GM10847 (cell line): ENCODE measurements around the gene MFSD6.
A peak's percentile ranks its signal among the peaks of the same experiment; 100 is the strongest.

Source experiments
- POLR2A ChIP-seq: IDR thresholded peaks from 2 replicates; pipeline ENCODE4 v1.6.1; 2011; ENCODE audit not compliant: insufficient read length; ENCODE audit errors: extremely low read depth

Gene MFSD6

DNA sequence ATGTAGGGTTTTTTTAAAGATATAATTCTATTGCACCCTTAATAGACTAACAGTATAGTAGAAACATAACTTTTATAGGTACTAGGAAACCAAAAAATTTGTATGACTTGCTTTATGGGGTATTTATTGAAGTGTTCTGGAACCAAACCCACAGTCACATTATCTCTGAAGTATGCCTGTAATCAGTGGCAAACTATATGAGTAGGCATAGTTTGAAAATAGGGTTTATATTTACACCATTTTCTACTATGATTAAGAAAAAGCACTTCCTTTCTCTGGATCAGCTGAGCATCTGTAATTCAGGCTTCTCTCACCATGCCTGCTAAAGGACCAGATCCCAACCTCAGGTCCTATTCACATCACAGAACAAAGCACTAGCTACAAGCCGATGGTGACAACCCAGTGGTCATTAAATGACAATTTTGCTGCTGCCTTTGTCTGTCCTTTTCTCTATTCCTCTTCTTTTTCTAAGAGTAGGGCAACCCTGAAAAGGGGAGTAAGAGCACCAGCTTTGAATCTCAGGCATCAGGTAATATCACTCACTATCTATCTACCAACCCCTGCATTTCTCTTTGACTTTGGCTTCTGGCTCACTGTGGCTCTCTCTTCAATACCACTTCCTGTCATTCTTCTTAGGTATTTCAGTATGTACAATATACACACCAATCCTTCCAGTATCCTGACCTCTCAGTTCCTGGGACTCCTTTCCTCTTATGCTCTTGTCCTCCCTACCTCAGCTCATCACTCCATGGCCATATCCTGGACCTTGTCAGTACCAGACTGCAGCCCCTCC is 112.0 kb downstream of the MFSD6 start:
- TF ChIP-seq POLR2A = no peak

DNA sequence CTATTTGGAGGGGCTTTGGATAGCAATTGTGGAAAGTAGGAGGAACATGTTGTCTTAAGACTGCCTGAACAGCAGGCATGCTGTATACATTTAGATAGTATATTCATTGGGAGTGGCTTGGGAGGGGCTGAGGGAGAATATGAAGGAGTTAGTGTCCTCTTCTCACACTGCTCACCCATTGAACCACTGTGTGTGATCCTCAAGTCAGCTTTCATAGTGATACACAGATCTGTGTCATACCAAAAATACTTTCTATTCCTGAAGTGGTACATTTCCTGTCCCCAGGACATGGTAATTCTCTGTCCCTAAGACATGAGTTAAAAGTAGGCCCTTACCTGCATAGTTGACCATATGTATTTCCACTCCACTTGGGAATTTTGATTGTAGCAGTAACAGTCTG is 116.8 kb downstream of the MFSD6 start:
- no peak for TF ChIP-seq POLR2A

DNA sequence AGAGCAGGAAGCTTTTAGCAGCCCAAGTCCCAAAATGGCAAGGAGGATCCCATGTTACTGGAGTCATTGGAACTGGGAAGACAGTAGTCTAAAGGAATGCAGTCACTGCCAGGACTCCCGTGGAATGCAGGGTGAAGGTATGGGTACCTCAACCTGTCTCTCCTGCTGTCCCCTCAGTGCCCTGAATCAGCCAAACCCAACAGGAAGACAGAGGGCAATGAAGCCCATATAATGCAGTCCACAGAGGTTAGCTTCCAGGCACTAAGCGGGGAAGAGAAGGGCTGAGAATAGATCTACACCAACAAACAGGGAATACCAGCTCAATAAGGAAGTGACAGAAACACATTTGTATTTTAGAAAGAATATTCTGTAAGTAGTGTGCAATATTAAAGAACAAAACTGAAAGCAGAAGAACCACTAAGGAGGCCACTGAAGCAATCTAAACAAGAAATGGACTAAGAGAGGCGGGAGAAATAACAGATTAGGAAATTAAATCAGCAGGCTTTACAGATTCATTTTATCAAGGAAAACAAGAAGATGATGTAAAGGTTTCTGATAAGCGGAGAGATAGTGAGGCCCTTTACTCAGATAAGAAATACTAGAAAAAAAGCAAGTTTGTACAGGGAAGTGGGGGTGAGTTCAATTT is 118.1 kb downstream of the MFSD6 start:
- TF ChIP-seq POLR2A = no peak

DNA sequence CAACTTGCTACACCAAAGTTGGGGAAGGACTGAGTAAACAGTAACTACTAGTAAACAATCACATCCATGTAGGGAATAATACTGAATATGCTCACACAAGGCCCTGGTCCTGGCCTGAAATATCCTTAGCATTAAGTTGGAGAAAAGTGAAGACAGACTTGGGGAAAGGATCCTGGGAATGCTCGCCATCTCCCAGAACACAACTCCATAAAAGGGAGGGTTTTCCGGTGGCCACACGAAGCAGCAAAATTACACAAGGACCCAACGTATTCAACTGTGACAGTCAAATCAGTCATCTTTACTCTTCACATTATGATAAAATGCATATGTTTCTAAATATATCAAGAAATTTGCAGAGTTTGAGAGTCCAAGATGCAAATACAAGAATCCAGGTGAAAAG is 119.1 kb downstream of the MFSD6 start:
- no peak for TF ChIP-seq POLR2A

DNA sequence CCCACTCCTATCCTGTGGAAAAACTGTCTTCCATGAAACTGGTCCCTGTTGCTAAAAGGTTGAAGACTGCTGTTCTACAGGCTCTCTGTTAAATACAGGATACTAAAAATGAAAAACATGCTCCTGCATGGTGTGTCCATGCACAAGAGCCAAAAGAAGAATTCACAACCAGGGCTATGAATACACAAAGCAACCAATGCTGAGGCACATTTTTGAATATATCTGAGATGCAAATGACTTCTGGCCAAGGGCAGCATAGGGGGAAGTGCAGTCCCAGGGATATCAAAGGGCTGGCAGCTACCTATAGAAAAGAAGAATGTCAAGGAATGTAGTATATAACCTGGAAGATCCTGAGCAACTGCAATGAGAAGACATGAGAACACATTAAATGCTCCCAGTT is 119.8 kb downstream of the MFSD6 start:
- no peak for TF ChIP-seq POLR2A

DNA sequence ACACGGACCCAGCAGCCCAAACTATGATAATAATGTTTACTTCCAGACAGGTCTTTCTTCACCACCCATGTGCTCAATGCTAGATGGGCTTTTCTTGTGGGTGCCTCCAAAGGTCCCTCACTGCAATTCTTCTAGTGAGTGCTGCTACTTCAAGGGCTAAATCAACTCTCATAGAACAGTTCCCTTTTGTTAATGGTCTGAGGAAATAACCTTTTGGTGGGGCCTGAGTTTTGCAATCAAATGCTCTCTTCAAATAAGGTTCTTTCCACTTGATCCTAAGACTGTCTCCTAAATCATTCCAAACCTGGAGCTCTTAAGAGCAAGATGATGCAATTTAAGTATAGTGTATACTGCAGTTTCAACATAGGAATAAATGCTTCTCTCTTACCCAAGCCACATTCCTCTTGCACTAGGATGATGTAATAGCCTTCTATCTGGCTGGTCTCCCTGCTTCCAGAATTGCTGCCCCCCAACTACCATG is 120.4 kb downstream of the MFSD6 start:
- no peak for TF ChIP-seq POLR2A

DNA sequence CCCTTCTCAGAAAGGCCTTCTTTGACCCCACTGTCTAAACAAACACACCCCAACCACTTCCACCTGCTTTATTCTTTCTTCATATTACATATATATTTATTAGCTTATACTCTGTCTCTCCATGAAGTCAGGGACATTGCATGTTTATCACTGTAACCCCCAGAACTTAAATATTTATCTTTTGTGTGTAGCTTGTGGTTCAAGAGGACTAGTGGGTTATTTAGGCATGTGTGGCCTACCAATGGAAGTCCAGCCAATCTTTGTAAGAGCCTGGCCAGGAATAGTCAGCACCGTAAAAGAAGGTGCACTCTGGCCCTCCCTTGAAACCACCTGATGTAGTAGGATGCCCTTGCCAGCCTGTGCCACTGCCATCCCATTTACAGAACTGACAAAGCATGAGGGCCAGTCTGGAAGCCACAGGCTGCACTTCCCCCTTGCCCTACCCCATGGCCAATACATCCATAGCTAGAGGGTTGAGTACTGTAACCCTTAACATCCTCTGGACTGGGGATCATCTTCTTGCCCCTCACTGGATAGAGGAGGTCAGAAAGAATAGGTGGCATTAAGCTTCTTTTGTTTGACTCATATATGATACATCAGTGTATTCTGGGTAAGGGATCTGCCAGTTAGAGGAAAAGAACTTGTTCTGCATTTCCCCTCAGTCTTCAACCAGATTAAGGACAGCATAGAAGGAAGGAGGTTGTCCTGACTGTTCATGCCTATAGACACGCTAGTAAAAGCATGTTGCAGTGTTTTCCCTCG is 121.5 kb downstream of the MFSD6 start:
- TF ChIP-seq POLR2A = no peak

DNA sequence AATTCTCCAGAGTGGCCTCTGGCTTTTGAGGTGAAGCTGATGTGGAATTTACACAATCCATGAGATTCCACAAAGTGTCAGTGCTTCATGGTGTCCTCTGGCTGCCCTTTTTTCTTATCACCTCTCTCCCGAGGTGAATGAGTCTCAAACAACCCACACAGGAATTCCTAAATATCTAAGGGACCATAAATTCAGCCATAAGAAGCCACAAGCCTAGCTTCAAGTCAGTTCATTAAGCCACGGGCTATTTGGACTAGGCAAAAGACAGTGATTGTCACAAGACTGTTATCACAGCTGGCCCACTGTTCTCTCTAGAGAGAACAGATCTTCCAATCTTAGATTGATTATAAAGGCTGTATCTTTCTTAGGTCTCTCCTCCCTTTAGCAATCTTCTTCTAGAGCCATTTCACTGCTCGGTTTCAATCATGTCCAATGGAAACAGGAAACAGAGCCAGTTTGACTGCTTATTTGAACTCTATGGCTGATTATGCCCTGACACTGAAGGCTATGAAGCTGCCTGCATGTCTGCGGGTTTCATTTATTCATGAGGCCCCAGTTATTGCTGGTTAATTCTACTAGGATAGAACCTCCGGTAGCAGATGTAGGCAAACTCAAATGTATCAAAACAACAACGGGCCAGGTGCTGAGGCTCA is 122.2 kb downstream of the MFSD6 start:
- no peak for TF ChIP-seq POLR2A

DNA sequence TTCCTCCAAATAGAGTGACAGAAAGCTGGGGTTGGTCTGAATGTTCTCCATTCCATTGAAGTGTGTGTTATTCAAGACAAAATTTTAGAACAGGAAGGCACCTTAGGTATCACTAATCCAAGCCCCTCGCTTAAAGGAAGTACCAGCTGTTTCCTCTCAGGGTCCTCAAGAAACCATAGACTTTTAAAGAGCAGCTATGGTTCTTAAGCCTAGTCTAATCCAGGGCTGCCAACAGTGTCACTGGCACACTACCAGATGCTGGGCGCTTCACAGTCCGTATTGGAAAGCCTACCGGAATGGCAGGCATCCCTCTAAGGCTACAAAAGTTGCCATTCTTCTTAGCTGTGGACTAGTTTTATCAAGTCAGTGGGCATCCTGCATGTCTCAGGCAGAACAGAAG is 124.4 kb downstream of the MFSD6 start:
- TF ChIP-seq POLR2A = no peak

DNA sequence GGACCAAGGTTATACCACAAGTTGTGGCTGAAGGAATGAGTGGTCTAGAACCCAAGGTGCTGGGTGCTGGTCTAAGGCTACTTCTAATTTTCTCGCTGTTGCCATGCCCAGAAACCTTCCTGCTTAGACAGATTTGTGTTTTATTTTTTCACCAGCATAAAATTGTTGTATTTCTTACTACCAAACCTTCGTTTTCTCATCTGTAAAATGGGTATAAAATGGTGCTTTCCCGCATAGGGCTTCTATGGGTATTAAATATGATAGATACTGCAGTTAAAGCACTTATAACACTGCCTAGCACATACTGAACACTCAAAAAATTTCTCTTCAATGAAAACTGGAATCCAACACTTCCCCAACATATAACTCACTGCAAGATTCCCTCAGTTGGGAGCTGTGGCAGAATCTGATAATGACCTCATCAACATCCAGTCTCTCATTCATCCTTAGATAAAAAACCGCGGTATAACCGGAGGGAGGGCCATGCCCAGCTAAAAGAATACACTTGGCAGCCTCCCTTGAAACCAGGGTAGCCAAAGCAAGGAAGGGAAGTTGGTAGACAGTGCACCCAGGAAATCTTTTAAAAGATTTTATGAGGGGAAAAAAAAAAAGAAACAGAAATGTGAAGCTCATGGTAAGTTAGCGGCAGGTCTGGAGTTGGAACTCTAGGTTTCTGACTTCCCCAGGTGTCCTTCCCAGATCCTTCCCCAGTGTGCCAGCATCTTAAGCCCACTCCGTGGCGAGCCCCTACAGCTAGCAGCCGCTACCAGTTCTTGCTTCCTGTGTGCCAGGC is 125.2 kb downstream of the MFSD6 start:
- no peak for TF ChIP-seq POLR2A

DNA sequence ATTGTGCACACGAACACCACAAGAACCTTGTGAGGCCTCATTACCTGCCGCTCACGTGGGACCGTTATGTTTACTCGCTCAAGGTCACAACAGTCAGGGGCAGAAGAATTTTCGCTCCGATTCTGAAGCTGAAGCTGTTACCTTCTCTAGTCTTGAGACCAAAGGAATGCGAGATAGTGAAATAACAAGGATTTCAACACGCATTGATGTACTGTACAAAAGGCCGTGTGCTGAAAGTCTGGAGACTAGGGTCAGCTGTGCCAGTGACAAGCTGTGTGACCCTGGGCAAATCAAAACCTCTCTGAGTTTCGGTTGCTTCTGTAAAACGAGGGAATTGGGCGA is 125.8 kb downstream of the MFSD6 start:
- no peak for TF ChIP-seq POLR2A

DNA sequence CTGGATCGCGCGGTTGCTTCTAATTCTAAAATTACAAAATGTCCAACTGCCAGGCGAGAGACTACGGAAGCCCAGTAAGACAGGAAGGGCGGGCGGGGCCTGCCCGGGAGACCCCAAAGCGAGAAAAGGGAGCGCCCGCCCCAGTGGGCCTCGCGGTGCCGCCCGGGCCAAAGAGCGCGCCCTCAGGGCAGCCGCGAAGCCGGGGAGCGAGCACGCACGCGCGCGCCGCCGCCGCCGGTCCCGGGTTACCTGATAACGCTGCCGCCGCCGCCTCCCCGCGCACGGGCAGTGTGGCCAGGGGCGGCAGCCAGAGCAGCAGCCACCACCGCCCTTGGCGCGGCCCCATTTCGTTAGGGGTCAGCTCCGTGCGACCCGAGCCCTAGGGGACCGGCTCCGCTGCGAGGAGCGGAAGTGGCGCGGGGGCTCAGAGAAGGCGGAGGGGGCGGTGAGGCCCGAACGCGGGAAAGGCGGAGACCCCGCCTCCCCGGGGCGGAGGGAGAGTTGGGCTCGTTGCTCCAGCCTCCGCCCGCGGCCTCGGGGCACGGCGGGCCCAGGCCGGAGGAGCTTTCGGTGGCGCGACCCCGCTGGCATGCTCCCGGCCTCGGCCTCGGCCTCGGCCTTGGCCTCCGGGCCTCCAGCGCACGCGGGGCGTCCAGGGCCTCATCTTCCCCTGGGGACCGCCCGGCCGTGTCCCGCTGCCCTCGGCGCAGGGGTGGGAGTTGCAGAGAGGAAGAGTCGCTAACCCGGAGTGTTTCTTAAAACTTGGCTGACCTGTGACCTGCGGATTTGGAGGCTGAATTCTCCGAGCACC is 126.4 kb downstream of the MFSD6 start, which contains the start of gene NEMP2:
TSS of gene NEMP2 (minus strand) at position 413 of the 811 bp plus-strand sequence. CDS start at position 346, 67 bp downstream.
- TF ChIP-seq POLR2A = peak; percentile 86

DNA sequence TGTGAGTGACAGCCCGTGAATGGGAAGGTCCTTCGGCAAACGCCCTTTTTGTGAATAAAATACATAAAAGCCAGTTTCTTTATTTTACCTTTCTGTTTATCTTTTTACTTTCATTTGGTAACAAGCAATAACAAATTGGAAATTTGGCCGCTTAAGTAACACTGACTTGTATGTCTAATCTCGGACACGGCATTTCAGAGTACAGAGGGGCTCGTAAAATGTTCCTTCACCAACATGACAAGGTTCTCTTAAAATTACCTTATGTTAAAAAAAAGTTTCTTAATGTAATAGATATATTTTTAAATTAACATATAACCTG is 126.9 kb downstream of the MFSD6 start:
- no peak for TF ChIP-seq POLR2A

DNA sequence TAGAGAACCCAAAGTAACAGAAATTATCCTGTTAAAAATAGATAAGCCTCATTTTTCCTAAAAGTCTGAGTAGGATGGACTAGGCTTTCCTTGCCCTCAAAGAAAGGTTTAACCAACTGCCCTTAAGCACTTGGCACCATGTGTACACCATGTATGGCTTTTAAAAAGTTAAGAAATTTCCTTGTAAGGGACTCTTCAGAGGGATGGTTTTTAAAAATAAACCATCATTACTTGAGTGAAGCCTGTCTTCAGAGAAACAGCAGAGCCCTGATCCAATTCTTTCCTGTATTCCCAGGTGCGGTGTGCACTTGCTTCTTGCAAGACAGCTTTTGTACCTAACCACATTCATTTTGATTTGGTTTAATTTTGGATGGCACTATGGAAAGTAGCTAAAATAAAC is 127.4 kb downstream of the MFSD6 start:
- no peak for TF ChIP-seq POLR2A

DNA sequence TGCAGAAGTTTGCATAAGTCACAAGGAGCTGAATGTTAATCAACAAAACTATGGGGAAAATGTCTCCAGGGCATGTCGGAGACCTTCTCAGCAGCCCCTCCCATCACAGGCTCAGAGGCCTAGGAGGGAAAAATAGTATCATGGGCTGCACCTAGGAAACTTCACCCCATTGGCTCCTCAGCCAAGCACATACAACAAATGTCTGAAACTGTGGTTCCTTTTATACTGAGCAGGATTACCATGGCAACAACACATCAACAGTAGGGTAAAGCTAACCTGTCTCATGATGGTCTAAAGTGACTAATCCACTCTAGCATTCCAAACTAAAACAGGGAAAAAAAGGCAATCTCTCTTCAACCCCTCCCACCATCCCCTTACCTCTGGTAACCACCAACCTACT is 129.6 kb downstream of the MFSD6 start:
- TF ChIP-seq POLR2A = no peak

DNA sequence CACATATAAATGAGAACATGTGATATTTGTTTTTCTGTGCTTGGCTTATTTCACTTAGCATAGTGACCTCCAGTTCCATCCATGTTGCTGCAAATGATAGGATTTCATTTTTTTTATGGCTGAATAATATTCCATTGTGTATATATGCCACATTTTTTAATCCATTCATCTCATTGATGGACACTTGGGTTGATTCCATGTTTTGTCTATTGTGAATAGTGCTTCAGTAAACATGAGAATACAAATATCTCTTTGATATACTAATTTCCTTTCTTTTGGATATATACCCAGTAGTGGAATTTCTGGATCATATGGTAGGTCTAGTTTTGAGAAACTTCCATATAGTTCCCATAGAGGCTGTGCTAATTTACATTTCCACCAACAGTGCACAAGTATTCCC is 130.0 kb downstream of the MFSD6 start:
- no peak for TF ChIP-seq POLR2A
